Osteoblast (primary cell): ENCODE measurements around the gene EFCAB7. TPM values are rescaled to one million over a fixed set of nuclear protein-coding genes. Genes with fewer than 3 reads are reported as not detected.

ENCODE experiments used
- DNase-seq: peaks from one replicate; pipeline ENCODE4 v3.0.0; 2011; ENCODE audit warnings: low spot score, mixed read lengths; ENCODE audit not compliant: insufficient read length; ENCODE audit errors: missing footprints
- H2AFZ ChIP-seq: 2 replicates; pipeline ENCODE4 v1.6.0; 2011; ENCODE audit warnings: mild to moderate bottlenecking, low read length
- H3K27ac ChIP-seq: 2 replicates; pipeline ENCODE4 v1.5.1; 2011; ENCODE audit warnings: mild to moderate bottlenecking, low read depth, low read length, moderate library complexity
- H3K27me3 ChIP-seq: 2 replicates; pipeline ENCODE4 v1.6.0; 2012; ENCODE audit warnings: mild to moderate bottlenecking, control low read depth, inconsistent platforms, low read length, moderate library complexity; ENCODE audit not compliant: insufficient read depth
- H3K36me3 ChIP-seq: 2 replicates; pipeline ENCODE4 v1.5.1; 2011; ENCODE audit warnings: mild to moderate bottlenecking, low read length, control low read depth, moderate library complexity; ENCODE audit not compliant: insufficient read depth
- H3K4me1 ChIP-seq: 2 replicates; pipeline ENCODE4 v1.5.1; 2011; ENCODE audit warnings: mild to moderate bottlenecking, low read length, control low read depth, moderate library complexity; ENCODE audit not compliant: insufficient read depth
- H3K4me2 ChIP-seq: 2 replicates; pipeline ENCODE4 v1.6.0; 2011; ENCODE audit warnings: mild to moderate bottlenecking, low read length; ENCODE audit not compliant: insufficient read depth
- H3K4me3 ChIP-seq: fragments of 200-600 bp; sonication (generic); 3 replicates; pipeline ENCODE4 v1.5.1; 2012; ENCODE audit warnings: mild to moderate bottlenecking, low read length, inconsistent platforms; ENCODE audit not compliant: insufficient read depth
- H3K79me2 ChIP-seq: 2 replicates; pipeline ENCODE4 v1.6.0; 2012; ENCODE audit warnings: mild to moderate bottlenecking, low read length, control low read depth, inconsistent platforms; ENCODE audit not compliant: insufficient read depth
- H3K9me3 ChIP-seq: 2 replicates; pipeline ENCODE4 v1.5.1; 2011; ENCODE audit warnings: low read depth, low read length, control low read depth
- H4K20me1 ChIP-seq: 2 replicates; pipeline ENCODE4 v1.6.0; 2012; ENCODE audit warnings: mild to moderate bottlenecking, low read length, control low read depth; ENCODE audit not compliant: insufficient read depth
- CTCF ChIP-seq: IDR thresholded peaks from 2 replicates; pipeline ENCODE4 v1.5.1; 2011; ENCODE audit warnings: mild to moderate bottlenecking, low read depth, low read length, moderate library complexity; ENCODE audit errors: extremely low read depth
- total RNA-seq: library from RNA; depleted of rRNA; stranded (reverse); fragments of >200 nt; gene quantifications from 2 replicates; pipeline ENCODE4 v1.2.3, GENCODE V29; 2012

EFCAB7 gene
- total RNA-seq, 1 donor = 11.9 TPM

- no peak for DNase-seq
These were observed 35.8 kb upstream of the EFCAB7 start for GRCh38 chr1:63487336-63488065.

GRCh38 chr1:63497577-63497976 lies 25.7 kb upstream of the EFCAB7 start:
- Histone ChIP-seq H3K4me2 (no peak overlapping the region), H2AFZ (no peak overlapping the region), H3K27me3 (no peaks in the 10 kb centered on the region), H3K4me1 (no peaks in the 10 kb centered on the region), H3K4me3 (no peak overlapping the region), H3K9me3 (no peaks in the 10 kb centered on the region), H3K27ac (no peak overlapping the region), H3K36me3 (no peaks in the 10 kb centered on the region), H3K79me2 (no peaks in the 10 kb centered on the region), H4K20me1 (no peaks in the 10 kb centered on the region)
- no peak for DNase-seq
- TF ChIP-seq CTCF = no peak

More at GRCh38 chr1:63487336-63488065, 35.8 kb upstream of the EFCAB7 start:
- Histone ChIP-seq H3K27ac (no peak overlapping the region), H3K4me3 (no peak overlapping the region), H2AFZ (no peak overlapping the region), H4K20me1 (no peaks in the 10 kb centered on the region), H3K36me3 (no peaks in the 10 kb centered on the region), H3K4me2 (no peak overlapping the region), H3K27me3 (no peaks in the 10 kb centered on the region), H3K79me2 (no peaks in the 10 kb centered on the region), H3K9me3 (no peaks in the 10 kb centered on the region), H3K4me1 (no peaks in the 10 kb centered on the region)
- TF ChIP-seq CTCF = no peak

GRCh38 chr1:63498106-63498505 lies 25.2 kb upstream of the EFCAB7 start:
- H4K20me1 ChIP-seq = no peaks in the 10 kb centered on the region
- H3K9me3 ChIP-seq = no peaks in the 10 kb centered on the region
- H3K27me3 ChIP-seq = no peaks in the 10 kb centered on the region
- no peaks in the 10 kb centered on the region for H3K36me3 ChIP-seq
- TF ChIP-seq CTCF = no peak
- H3K4me3 ChIP-seq = no peak overlapping the region
- H3K79me2 ChIP-seq = no peaks in the 10 kb centered on the region
- no peak overlapping the region for H2AFZ ChIP-seq
- H3K4me1 ChIP-seq = no peaks in the 10 kb centered on the region
- DNase-seq = no peak
- H3K27ac ChIP-seq = no peak overlapping the region
- H3K4me2 ChIP-seq = no peak overlapping the region

GRCh38 chr1:63501256-63501655 lies 22.1 kb upstream of the EFCAB7 start:
- no peaks in the 10 kb centered on the region for H3K79me2 ChIP-seq
- DNase-seq = no peak
- no peaks in the 10 kb centered on the region for H3K9me3 ChIP-seq
- no peak overlapping the region for H3K4me2 ChIP-seq
- no peaks in the 10 kb centered on the region for H3K4me1 ChIP-seq
- no peaks in the 10 kb centered on the region for H4K20me1 ChIP-seq
- no peak overlapping the region for H3K4me3 ChIP-seq
- no peak overlapping the region for H3K27ac ChIP-seq
- TF ChIP-seq CTCF = no peak
- no peaks in the 10 kb centered on the region for H3K27me3 ChIP-seq
- no peak overlapping the region for H2AFZ ChIP-seq
- no peaks in the 10 kb centered on the region for H3K36me3 ChIP-seq
